ENCODE data around the gene SNAP47.

The SNAP47 gene

DNA sequence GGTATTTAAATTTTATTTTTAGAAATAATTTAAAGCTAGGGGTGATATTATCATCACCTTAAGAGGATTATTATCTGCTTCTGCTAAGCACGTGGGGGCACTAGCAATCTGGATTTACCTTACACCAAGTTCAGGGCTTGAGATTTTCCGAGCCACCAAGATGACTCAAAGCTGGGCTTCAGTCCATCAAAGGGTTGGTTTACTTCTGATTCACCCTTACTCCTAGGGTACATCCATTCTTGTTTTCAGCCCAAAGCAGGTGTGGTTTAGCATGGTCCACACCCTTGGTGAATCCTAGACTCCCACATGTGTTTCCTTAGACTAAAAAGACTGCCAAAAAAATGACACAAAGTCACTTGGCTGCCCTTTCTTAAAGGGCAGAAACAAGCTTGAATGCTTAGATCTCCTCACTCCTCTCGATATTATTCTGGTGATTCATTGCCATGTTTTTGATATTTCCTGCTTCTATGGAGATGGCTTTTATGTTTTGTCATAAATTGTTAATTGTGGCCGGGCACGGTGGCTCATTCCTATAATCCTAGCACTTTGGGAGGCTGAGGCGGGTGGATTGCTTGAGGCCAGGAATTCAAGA lies 70.5 kb downstream of the SNAP47 start:
- H3K9me3 Mint-ChIP-seq = peaks cover 26% of the 10 kb centered on the region
- TF ChIP-seq, protein P1, sequence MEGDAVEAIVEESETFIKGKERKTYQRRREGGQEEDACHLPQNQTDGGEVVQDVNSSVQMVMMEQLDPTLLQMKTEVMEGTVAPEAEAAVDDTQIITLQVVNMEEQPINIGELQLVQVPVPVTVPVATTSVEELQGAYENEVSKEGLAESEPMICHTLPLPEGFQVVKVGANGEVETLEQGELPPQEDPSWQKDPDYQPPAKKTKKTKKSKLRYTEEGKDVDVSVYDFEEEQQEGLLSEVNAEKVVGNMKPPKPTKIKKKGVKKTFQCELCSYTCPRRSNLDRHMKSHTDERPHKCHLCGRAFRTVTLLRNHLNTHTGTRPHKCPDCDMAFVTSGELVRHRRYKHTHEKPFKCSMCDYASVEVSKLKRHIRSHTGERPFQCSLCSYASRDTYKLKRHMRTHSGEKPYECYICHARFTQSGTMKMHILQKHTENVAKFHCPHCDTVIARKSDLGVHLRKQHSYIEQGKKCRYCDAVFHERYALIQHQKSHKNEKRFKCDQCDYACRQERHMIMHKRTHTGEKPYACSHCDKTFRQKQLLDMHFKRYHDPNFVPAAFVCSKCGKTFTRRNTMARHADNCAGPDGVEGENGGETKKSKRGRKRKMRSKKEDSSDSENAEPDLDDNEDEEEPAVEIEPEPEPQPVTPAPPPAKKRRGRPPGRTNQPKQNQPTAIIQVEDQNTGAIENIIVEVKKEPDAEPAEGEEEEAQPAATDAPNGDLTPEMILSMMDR (IDR thresholded peaks at IDR 0.05; ENCODE audit: unreplicated experiment in 3 of 3) = no peak

DNA sequence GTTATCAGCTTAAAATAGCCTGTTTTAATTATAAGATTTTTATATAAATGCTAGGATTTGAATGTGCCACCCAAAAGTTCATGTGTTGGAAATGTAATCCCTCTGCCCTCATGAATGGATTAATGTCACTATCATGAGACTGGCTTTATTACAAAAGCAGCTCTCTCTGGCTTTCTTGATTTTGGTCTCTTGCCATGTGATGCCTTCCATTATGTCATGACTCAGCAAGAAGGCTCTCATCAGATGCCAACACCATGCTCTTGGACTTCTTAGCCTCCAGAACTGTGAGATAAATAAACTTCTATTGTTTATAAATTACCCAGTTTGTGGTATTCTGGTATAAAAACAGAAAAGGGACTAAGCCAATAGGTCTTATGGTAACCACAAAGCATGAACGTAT lies 73.3 kb downstream of the SNAP47 start:
- no peaks in the 10 kb centered on the region for H3K4me1 Mint-ChIP-seq
- H3K27me3 Mint-ChIP-seq (ENCODE audit: low read depth) = no peaks in the 10 kb centered on the region
- H3K36me3 Mint-ChIP-seq (ENCODE audit: low read depth) = no peaks in the 10 kb centered on the region
- TF ChIP-seq, protein P1 (IDR thresholded peaks at IDR 0.05; ENCODE audit: unreplicated experiment in 3 of 3) = no peak
- H3K4me3 Mint-ChIP-seq = no peak overlapping the region
- no peak overlapping the region for H3K27ac Mint-ChIP-seq
- peaks cover 33% of the 10 kb centered on the region for H3K9me3 Mint-ChIP-seq

More for the DNA sequence above, 70.5 kb downstream of the SNAP47 start:
- Mint-ChIP-seq H3K36me3 (ENCODE audit: low read depth) (no peaks in the 10 kb centered on the region), H3K4me1 (no peaks in the 10 kb centered on the region), H3K27ac (no peak overlapping the region), H3K4me3 (no peak overlapping the region), H3K27me3 (ENCODE audit: low read depth) (peaks cover 7% of the 10 kb centered on the region)

DNA sequence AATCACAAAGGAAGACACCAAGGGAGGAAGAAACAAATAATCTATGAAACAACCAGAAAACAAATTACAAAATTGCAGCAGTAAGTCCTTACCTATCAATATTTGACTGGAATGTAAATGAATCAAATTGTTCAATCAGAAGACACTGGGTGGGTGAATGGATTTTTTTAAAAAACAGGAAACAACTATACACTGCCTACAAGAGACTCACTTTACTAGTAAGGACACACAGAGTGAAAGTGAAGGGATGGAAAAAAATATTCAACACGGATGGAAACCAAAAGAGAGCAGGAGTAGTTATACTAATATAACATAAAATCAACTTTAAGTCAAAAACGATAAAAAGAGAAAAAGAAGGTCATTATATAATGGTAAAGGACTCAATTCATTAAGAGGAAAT lies 73.8 kb downstream of the SNAP47 start:
- peaks cover 31% of the 10 kb centered on the region for H3K9me3 Mint-ChIP-seq
- no peaks in the 10 kb centered on the region for H3K4me1 Mint-ChIP-seq
- no peaks in the 10 kb centered on the region for H3K27me3 Mint-ChIP-seq (ENCODE audit: low read depth)
- H3K36me3 Mint-ChIP-seq (ENCODE audit: low read depth) = no peaks in the 10 kb centered on the region
- H3K27ac Mint-ChIP-seq = no peak overlapping the region
- no peak overlapping the region for H3K4me3 Mint-ChIP-seq
- TF ChIP-seq, protein P1 (IDR thresholded peaks at IDR 0.05; ENCODE audit: unreplicated experiment in 3 of 3) = no peak

DNA sequence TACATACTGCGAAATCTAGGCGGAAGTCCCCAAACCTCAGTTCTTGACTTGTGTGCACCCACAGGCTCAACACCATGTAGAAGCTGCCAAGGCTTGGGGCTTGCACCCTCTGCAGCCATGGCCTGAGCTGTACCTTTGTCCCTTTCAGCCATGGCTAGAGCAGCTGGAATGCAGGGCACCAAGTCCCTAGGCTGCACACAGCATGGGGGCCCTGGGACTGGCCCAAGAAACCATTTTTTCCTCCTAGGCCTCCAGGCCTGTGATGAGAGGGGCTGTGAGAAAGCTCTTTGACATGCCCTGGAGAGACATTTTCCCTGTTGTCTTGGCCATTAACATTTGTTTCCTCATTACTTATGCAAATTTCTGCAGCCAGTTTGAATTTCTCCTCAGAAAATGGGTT lies 78.7 kb downstream of the SNAP47 start:
- no peak overlapping the region for H3K4me3 Mint-ChIP-seq
- H3K27ac Mint-ChIP-seq = no peak overlapping the region
- H3K36me3 Mint-ChIP-seq (ENCODE audit: low read depth) = peaks cover 4% of the 10 kb centered on the region
- TF ChIP-seq, protein P1 (IDR thresholded peaks at IDR 0.05; ENCODE audit: unreplicated experiment in 3 of 3) = no peak
- no peaks in the 10 kb centered on the region for H3K4me1 Mint-ChIP-seq
- H3K27me3 Mint-ChIP-seq (ENCODE audit: low read depth) = peaks cover 7% of the 10 kb centered on the region
- H3K9me3 Mint-ChIP-seq = peaks cover 21% of the 10 kb centered on the region

DNA sequence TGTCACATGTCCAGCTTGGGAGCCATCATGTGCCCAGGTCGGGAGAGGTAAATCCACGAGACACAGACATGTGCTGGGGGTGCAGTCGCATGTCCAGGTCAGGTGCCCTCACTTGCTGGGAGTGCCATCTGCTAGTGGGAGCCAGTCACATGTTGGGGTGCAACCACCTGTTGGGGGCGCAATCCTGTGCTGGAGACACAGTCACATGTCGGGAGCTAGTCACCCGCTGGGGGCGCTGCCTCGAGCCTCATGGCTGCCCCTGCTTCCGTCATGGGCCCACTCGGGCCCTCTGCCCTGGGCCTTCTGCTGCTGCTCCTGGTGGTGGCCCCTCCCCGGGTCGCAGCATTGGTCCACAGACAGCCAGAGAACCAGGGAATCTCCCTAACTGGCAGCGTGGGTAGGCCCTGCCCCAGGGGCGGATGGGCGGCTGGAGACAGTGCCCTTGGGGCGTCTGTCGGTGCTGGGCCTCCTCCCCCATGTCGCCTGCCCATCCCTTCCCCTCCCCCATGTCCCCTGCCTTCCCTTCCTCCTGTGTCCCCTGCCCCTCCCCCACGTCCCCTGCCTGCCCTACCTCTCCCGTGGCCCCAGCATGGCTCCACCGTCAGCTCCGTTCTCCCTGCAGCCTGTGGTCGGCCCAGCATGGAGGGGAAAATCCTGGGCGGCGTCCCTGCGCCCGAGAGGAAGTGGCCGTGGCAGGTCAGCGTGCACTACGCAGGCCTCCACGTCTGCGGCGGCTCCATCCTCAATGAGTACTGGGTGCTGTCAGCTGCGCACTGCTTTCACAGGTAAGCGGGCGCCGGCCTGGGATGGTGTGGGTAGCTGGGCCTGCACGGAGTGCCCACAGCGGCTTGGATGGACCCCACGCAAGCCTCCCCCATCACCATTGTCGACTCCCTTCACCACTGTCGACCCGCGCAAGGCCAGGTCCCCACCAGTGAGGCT lies 80.5 kb downstream of the SNAP47 start, which contains the start of gene PRSS38:
PRSS38 (plus strand) TSS at position 208 of the 942 bp plus-strand sequence; CDS start at position 250, 42 bp downstream.
- TF ChIP-seq, protein P1 (IDR thresholded peaks at IDR 0.05; ENCODE audit: unreplicated experiment in 3 of 3) = no peak
- H3K9me3 Mint-ChIP-seq = peaks cover 27% of the 10 kb centered on the region
- peaks cover 7% of the 10 kb centered on the region for H3K27me3 Mint-ChIP-seq (ENCODE audit: low read depth)
- peaks cover 4% of the 10 kb centered on the region for H3K36me3 Mint-ChIP-seq (ENCODE audit: low read depth)
- no peak within 1 kb of the TSS for H3K27ac Mint-ChIP-seq
- H3K4me3 Mint-ChIP-seq = no peak within 1 kb of the TSS
- H3K4me1 Mint-ChIP-seq = no peaks in the 10 kb centered on the region

All from nephron (organoid).